ENCODE results near the gene NRG4.

The NRG4 gene

DNA sequence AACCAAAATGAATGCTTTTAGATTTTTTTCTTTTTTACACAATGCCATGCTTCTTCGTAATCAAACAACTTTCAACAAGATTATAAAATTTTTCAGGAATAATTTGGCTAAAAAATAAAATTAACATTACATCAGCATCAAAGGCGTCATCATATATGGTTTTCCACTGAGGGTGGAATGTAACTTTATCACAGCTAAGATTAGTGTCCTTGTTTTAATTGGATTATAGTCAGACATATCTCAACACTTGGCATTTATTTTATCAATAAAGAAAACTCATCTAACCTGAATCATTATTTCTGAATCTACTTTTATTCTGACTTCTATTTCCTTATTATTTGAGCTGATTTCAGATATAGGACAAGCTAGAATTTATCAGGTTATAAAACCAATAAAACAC is 1.6 kb downstream of the NRG4 start:
- TF ChIP-seq, protein P1, sequence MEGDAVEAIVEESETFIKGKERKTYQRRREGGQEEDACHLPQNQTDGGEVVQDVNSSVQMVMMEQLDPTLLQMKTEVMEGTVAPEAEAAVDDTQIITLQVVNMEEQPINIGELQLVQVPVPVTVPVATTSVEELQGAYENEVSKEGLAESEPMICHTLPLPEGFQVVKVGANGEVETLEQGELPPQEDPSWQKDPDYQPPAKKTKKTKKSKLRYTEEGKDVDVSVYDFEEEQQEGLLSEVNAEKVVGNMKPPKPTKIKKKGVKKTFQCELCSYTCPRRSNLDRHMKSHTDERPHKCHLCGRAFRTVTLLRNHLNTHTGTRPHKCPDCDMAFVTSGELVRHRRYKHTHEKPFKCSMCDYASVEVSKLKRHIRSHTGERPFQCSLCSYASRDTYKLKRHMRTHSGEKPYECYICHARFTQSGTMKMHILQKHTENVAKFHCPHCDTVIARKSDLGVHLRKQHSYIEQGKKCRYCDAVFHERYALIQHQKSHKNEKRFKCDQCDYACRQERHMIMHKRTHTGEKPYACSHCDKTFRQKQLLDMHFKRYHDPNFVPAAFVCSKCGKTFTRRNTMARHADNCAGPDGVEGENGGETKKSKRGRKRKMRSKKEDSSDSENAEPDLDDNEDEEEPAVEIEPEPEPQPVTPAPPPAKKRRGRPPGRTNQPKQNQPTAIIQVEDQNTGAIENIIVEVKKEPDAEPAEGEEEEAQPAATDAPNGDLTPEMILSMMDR (IDR thresholded peaks at IDR 0.05; ENCODE audit: extremely low read depth, missing control alignments), result no peak
- DNase-seq (ENCODE audit: low spot score), result no peak

DNA sequence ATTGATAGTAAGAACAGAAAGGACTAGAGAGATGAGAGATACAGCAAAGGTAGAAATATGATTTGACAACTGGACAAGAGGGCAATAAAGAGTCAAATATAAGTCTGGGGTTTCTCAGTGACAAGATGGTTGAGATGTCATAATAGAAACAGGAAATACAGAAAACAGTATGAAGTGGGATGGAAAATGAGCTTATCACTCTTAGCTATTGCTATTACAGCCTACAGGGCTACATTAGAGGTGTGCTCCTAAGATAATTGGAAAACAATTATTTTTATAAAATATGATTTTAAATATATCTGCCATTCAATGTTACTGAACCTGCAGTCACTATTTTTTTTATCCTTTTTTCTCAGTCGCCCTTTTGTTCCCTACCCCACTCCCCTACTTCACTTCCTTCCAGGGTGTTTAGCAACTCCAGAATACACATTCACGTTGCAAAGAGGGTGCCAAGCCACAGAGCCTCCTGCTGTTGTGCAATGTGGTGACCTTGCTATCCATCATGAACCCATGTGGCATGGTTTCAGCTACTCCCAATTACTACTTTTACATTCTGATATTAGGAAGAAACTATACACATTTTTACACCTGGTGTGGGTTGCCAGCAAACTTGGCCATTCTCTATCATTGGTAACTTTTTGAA is 6.0 kb downstream of the NRG4 start:
- no peak for DNase-seq (ENCODE audit: low spot score)

DNA sequence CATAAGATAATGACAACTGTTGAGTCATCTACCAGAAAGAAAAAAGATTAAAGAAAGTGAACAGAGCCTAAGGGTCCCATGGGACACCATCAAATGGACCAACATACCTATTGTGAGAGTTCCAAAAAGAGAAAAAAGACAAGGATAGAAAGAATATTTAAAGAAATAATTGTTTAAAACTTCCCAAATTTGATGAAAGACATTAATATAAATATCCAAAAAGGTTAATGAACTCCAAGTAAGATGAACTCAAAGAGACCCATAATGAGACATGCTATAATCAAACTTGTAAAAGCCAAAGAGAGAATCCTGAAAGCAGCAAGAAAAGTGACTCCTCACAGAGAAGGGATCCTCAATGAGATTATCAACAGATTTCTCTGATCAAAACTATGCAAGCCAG is 8.9 kb downstream of the NRG4 start:
- TF ChIP-seq, protein P1 (IDR thresholded peaks at IDR 0.05; ENCODE audit: extremely low read depth, missing control alignments), result no peak
- DNase-seq (ENCODE audit: low spot score), result no peak

More for the DNA sequence above, 6.0 kb downstream of the NRG4 start:
- TF ChIP-seq, protein P1 (IDR thresholded peaks at IDR 0.05; ENCODE audit: extremely low read depth, missing control alignments), result no peak

DNA sequence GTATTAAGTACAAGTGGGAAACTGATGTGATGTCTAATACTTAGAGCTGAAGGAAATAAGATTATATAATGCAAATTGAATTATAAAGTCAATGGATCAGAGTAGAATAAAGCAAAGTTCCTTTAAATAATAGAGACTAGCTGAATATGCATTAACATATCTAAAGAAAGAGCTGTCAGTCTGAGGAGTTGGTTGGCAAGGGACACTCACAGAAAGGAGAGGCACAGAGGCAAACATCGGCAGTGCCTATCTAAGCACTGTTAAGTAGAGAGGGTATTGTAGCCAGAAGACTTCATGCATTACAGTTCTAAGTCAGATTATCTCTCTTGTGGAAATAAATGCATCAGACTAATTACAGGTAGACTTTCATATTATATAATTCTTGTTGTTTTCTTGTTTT is 16.6 kb downstream of the NRG4 start:
- TF ChIP-seq, protein P1 (IDR thresholded peaks at IDR 0.05; ENCODE audit: extremely low read depth, missing control alignments), result no peak
- no peak for DNase-seq (ENCODE audit: low spot score)

DNA sequence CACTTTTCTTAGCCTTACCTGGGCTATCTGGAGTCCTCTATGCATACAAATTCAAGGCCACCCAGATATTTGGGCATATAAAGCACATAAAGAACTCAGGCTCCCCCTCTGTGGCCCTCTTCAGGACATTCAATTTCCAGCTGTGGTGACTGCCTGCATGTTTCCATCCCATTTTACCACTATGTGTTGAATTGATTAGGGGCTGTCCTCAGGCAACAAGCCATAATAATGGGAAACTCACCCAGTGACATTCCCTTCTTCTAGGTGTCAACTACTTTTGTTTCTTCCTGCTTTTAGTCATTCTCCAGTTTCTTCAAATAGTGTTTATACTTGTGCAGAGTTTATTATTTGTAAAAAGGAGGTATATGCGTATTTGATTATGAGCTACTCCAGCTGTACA is 18.0 kb downstream of the NRG4 start:
- DNase-seq (ENCODE audit: low spot score), result no peak
- TF ChIP-seq, protein P1 (IDR thresholded peaks at IDR 0.05; ENCODE audit: extremely low read depth, missing control alignments), result no peak

DNA sequence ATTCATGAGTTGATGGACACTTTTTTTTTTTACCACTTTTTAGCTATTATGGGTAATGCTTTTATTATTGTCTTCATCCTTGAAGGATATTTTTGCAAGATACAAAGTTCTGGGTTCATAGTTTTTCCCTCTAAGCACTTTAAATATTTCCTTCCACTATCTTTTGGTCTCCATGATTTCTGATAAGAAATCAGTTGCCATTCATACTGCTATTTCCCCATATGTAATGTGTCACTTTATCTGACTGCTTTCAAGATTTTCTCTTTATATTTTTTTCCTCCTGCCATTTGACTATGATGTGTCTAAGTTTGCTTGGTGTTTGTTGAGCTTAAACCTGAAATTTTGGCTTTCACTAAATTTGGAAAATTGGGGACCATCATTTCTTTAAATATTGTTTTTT is 19.3 kb downstream of the NRG4 start:
- TF ChIP-seq, protein P1 (IDR thresholded peaks at IDR 0.05; ENCODE audit: extremely low read depth, missing control alignments), result no peak
- DNase-seq (ENCODE audit: low spot score), result no peak

DNA sequence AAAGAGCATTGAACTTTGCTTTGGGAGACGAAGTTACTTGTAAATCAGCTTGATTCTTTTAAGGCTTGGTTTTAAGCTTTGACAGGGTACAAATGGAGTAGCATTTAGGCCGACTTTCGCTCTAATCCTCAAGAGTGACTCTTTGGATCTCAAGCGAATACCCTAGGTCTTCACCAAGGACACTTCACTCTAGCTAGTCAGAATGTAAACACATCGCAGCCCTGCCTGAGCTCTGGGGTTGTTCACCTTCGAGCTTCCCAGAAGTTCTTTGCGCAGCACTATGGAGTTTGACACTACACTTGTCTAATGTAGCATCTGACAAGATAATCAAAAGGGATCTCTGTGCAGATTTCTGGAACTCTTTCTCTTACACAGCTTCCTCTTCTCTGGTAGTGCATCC is 22.3 kb downstream of the NRG4 start:
- TF ChIP-seq, protein P1 (IDR thresholded peaks at IDR 0.05; ENCODE audit: extremely low read depth, missing control alignments), result no peak
- DNase-seq (ENCODE audit: low spot score), result no peak

Data from GM20000 (cell line).